ENCODE measurements around the gene PKN1.

Gene PKN1

GRCh38 chr19:14467391-14467790 is 34.3 kb downstream of the PKN1 start:
- DNase-seq (ENCODE audit: low read depth in 2 of 2) = no peak

GRCh38 chr19:14467816-14468215 is 34.7 kb downstream of the PKN1 start:
- no peak for DNase-seq (ENCODE audit: low read depth in 2 of 2)

DNA sequence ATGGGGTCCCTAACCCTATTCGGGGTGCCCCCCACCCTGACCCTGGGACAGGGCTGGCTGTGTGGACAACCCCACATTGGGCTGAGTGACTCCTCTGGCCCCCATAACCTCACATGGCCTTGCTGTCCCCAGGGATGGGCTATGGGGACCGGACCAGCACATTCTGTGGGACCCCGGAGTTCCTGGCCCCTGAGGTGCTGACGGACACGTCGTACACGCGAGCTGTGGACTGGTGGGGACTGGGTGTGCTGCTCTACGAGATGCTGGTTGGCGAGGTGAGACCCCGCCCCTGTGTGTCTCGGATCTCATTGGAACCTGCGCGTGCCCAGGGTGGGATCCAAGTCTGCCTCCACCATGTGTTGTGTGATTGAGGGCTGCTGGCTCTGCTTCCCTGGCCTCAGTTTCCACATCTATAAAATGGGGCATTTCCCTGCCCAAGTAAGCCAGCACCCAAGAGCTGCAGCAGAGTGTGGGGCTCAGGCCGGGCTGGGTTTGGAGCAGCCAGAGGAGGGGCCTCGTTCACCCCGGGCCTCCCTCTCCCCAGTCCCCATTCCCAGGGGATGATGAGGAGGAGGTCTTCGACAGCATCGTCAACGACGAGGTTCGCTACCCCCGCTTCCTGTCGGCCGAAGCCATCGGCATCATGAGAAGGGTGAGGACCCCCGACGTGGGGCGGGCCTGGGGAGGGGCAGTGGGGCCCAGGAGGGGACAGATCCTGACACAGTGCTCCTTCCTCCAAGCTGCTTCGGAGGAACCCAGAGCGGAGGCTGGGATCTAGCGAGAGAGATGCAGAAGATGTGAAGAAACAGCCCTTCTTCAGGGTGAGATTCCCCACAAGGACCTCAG is 37.1 kb downstream of the PKN1 start:
- DNase-seq (ENCODE audit: low read depth in 2 of 2) = no peak

- no peak for DNase-seq (ENCODE audit: low read depth in 2 of 2)
Measured at GRCh38 chr19:14471436-14472187, 38.5 kb downstream of the PKN1 start.

DNA sequence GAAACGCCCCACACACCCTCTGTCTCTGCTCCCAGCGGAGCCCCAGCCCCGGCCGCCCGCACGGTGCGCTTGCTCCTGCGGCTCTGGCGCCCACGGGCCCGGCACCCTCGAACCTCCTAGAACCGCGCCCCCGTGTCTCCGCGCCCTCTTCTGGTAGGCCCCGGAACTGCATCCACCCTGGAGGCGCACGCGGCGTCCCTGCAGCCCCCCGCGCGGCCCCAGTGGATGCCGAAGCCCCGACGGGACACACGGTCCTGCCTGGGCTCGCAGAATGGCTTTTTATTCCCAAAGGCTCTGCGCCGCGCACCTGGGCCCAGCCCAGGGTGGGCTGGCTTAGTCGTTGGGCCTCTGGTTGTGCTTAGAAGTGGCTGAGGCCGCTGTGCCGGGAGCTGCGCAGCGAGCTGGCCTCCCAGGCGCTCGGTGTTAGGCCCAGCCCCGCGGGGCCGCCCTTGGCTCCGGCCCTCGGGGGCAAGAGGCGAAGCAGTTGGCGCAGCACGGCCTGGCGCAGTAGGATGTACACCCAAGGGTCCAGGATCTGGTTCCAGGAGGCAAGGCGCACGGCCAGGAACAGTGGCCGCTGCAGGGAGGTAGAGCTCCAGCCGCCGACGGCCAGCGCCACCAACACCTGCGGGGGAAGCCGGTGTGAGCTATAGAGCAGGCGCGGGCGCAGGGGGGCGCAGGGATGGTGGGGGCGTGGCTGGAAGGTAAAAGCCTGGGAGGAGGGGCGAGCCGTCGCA is 39.3 kb downstream of the PKN1 start:
- peak; percentile 80 to 93 for DNase-seq (ENCODE audit: low read depth in 2 of 2)

DNA sequence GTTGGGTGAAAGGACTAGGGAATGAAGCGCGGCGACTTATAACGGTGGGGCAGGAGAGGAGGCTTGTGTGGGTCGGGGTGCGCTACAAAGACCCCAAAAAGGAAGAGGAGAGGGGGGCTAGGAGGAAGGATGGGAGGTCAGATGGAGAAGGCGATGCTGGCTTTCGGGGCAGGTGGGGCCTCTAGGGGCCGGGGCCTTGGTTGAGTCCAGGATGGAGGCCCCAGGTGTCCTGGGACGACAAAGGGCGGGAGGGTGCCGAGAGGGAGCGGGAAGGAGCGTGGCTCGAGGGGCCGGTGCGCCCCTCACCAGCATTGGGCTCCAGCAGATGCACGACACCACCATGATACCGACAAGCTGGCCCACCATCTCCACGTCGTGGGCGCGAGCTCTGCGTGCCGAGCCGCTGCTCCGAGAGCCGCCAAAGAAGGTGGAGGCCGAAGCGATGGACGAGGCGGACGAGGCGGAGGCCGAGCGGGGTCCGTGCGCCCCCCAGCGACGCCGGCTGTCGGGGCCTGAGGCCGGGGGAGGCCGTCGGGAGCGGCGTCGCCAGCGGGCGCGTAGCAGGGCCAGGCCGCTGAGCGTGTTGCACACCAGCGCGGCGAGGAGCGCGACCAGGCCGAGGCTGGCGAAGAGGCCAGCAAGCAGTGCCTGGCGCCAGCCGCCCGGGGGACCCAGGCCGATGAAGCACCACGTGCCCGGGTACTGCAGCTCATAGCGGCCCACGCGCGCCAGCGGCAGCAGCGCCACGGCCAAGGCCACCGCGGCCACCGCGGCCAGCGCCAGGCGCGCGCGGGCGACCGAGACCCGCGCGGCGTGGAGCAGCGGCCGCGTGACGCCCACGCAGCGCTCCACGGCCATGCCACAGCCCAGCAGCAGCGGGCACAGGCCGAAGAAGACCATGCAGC is 40.2 kb downstream of the PKN1 start:
- no peak for DNase-seq (ENCODE audit: low read depth in 2 of 2)

DNA sequence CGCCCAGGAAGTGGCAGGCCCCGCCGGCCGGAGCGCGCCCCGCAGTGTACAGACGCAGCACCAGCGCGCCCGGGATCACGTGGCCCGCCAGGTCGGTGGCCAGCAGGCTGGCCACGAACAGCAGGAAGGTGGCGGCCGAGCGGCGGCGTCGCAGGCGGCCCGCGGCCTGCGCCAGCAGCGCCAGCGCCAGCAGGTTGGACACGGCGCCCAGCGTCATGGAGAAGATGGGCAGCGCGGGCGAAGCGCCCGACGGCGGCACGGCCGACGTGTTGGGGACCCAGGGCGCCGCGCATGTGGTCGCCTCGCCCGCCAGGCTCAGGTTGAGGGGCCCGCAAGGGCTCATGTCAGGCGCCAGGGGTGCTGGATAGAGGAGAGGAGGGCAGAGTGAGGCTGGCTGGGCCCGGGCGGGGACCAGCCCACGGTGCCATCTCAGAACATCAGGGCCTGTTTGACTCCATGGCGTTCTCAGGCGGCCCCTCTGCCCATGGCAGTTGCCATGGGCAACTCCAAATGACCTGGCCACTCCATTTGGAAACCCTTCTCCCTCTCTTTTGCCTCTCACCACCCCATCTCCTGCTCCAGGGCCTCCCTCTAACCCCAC is 41.0 kb downstream of the PKN1 start:
- DNase-seq (ENCODE audit: low read depth in 2 of 2) = no peak

- no peak for DNase-seq (ENCODE audit: low read depth in 2 of 2)
Measured at GRCh38 chr19:14474827-14475226, 41.7 kb downstream of the PKN1 start.

GRCh38 chr19:14475251-14476073 is 42.4 kb downstream of the PKN1 start, which contains the start of gene PTGER1:
Gene PTGER1 (minus strand): TSS chr19:14475354. CDS start chr19:14474320, 1,034 bp downstream.
- peak in 1 of 2 donors; percentile 39 for DNase-seq (ENCODE audit: low read depth in 2 of 2)

DNA sequence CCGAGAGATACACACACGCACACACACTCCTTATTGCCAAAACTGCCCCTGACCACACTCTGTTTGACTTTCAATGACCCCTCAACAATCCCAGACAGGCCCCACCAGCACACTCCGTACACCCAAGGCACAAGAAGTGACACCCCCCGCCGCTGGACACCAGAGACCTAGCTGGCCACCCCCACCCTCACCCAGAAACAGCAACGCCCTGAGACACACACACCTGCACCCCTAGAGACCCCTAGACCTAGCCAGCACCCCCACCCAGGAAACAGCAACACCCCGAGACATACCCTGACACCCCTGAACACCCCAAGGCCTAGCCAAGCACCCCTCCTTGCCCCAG is 43.2 kb downstream of the PKN1 start:
- no peak for DNase-seq (ENCODE audit: low read depth in 2 of 2)

DNA sequence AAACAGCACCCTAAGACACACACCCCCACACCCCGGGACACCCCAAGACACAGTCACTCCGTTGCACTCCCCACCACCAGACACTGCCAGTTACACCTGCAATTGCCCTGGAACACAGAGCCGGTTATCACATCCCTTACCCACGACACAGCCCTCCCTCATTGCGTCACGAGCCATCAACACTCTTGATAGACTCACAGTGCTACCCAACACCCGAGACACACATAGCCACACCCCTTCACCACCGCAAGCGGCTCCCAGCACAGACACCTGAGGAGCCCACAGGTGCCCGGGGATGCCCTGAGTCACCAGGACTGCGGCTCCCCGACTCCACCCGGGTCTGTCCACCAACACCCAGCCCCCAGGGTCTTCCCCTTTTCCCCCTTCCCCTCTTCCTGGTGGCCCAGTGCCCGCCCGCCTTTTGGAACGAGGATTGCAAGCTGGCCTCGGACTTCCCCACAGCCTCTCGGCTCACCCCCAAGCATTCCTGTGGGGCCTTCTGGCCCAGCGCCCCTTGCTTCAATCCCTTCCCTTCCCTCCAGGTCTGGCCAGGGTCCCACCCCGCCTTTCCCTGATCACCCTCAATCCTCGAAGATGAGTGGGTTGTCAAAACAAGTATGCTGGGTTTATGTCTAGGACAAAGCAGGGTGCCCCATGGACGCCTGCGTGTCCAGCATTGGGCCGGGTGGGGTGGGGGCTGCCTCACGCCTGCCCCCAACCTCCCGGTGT is 43.7 kb downstream of the PKN1 start:
- DNase-seq (ENCODE audit: low read depth in 2 of 2) = no peak

DNA sequence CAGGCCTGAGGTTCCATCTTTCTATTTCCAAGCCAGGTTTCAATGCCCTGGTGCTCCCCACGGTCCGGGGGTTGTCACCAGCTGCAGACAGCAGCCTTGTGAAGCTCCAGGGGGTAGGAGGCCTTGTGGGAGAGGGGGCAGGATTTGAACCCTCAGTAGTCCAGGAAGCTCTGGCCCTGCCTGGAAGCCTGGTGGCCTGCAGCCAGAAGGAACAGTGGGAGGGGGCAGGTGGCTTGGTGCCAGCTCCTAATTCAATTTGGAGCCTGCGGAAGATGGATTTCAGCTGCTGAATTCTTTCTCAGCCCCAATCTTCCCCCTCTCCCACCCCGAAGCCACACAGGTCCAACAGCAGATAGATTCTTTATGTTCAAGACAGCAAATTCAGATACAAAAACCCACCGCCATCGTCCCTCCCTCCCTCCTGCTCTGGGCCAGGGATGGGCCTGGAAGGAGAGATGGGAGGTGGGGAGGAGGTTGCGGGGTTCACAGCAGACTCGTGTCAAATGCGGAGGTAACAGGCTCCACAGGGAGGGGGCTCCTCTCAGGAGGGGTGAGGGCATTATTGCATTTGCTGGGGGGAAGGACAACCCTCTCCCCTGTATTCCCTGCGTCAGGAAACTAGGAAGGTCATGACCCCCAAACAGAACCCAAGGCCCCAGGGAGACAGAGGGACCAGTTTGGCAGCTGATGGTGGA is 44.5 kb downstream of the PKN1 start:
- DNase-seq (ENCODE audit: low read depth in 2 of 2) = no peak

- no peak for DNase-seq (ENCODE audit: low read depth in 2 of 2)
Measured at GRCh38 chr19:14478113-14478545, 45.0 kb downstream of the PKN1 start.

GRCh38 chr19:14479309-14479974 is 46.3 kb downstream of the PKN1 start:
- DNase-seq (ENCODE audit: low read depth in 2 of 2) = no peak

DNA sequence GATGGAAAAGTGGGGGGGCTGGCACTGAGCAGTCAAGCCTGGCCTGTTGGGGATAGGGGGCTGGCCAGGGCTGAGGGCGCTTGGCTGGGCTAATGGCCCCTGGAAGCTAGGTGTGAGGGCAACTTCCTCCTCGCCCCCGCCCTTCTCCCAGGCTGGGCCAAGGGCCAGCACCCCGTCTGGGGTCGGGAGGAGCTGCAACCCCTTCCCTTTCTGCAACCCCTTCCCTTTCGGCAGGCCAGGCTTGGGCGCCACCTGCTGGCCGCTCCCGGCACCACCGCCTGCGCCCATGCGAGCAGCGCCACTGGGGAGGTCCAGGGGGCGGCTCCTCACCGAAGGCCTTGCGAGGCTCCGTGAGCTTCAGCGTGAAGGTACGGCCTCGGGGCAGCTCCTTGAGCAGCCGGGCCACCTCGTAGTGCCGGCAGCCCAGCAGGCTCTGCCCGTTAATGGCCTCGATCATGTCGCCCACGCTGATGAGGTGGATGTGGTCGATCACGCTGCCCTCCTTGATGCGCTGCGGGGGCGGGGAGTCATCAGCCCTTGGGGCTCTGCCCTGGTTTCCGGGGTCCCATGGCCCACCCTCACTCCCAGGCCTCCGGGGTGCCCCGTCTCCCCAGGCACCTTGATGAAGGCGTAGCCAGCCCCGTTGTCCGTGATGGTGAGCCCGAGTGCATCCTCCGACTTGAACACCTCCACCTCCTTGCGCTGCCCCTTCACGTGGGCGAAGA is 47.0 kb downstream of the PKN1 start:
- DNase-seq (ENCODE audit: low read depth in 2 of 2) = peak; percentile 61 to 75

DNA sequence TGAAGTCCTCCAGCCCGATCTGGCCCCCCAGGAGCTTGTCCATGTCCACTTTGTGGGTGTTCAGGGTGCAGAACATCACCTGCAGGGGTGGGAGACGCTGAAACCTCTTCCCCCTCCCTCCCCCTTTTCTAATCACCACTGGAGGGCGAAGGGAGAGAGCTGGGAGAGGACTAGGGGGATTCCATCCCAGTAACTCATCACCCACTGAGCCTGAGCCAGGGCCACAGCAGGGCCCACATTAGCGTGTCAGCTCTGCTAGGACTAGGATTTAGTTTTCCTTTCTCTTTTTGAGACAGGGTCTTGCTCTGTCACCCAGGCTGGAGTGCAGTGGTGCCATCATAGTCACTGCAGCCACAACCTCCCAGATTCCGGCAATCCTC is 47.6 kb downstream of the PKN1 start:
- DNase-seq (ENCODE audit: low read depth in 2 of 2) = no peak

- no peak for DNase-seq (ENCODE audit: low read depth in 2 of 2)
Measured at GRCh38 chr19:14482172-14482941, 49.3 kb downstream of the PKN1 start.
